Prostate gland (tissue), 2 donors: ENCODE results near the gene NPIPA1.
"Not testable (repeated sequence)": the region's sequence is repeated elsewhere in the genome, so short reads cannot be mapped to it uniquely, and the experiment has no call there.

ENCODE experiments used
- CTCF ChIP-seq, 4 experiments: fragments of 200-600 bp in 2 of 4; fragments of 450-650 bp in 2 of 4; sonication (generic) in 2 of 4; IDR thresholded peaks; 1 replicate in 3 of 4; 2 replicates in 1 of 4; pipeline ENCODE4 v1.5.1; 2016 to 2019; ENCODE audit warnings: antibody characterized with exemption in 4 of 4, mild to moderate bottlenecking in 2 of 4, moderate library complexity in 2 of 4
- POLR2A ChIP-seq: fragments of 450-650 bp; IDR thresholded peaks from one replicate; pipeline ENCODE4 v1.6.1; 2016; ENCODE audit warnings: antibody characterized with exemption, mild to moderate bottlenecking
- POLR2AphosphoS5 ChIP-seq: sonication (generic); formaldehyde crosslinking; IDR thresholded peaks from one replicate; pipeline ENCODE4 v1.6.1; 2017; ENCODE audit warnings: antibody characterized with exemption

GRCh38 chr16:14989291-14990281 lies 52.3 kb downstream of the NPIPA1 start:
- not testable (repeated sequence) for TF ChIP-seq POLR2A; CTCF (IDR thresholded peaks at IDR 0.05); POLR2AphosphoS5
